ENCODE results near the gene TPSAB1.
"Not testable (repeated sequence)": the region's sequence is repeated elsewhere in the genome, so short reads cannot be mapped to it uniquely, and the experiment has no call there.

The TPSAB1 gene

GRCh38 chr16:1265090-1265630 lies 24.7 kb downstream of the TPSAB1 start:
- DNase-seq (ENCODE audit: low spot score): no peak

- no peak for DNase-seq (ENCODE audit: low spot score)
These were observed 25.3 kb downstream of the TPSAB1 start for GRCh38 chr16:1265826-1266225.

- not testable (repeated sequence) for DNase-seq (ENCODE audit: low spot score)
These were observed 28.9 kb downstream of the TPSAB1 start for GRCh38 chr16:1269418-1269817.

- no peak for DNase-seq (ENCODE audit: low spot score)
These were observed 30.8 kb downstream of the TPSAB1 start for GRCh38 chr16:1271380-1271723.

- DNase-seq (ENCODE audit: low spot score): not testable (repeated sequence)
These were observed 31.4 kb downstream of the TPSAB1 start for GRCh38 chr16:1271724-1272413.

GRCh38 chr16:1272453-1273198 lies 32.1 kb downstream of the TPSAB1 start:
- DNase-seq (ENCODE audit: low spot score): no peak

GRCh38 chr16:1273816-1274215 lies 33.3 kb downstream of the TPSAB1 start:
- DNase-seq (ENCODE audit: low spot score): no peak

GRCh38 chr16:1274767-1275166 lies 34.3 kb downstream of the TPSAB1 start:
- DNase-seq (ENCODE audit: low spot score): no peak

GRCh38 chr16:1275791-1276579 lies 35.5 kb downstream of the TPSAB1 start:
- DNase-seq (ENCODE audit: low spot score): no peak

GRCh38 chr16:1276580-1276878 lies 36.0 kb downstream of the TPSAB1 start:
- DNase-seq (ENCODE audit: low spot score): no peak

GRCh38 chr16:1277151-1277598 lies 36.7 kb downstream of the TPSAB1 start:
- no peak for DNase-seq (ENCODE audit: low spot score)

- no peak for DNase-seq (ENCODE audit: low spot score)
These were observed 37.2 kb downstream of the TPSAB1 start for GRCh38 chr16:1277617-1278282.

GRCh38 chr16:1278477-1278876 lies 38.0 kb downstream of the TPSAB1 start:
- DNase-seq (ENCODE audit: low spot score): no peak

GRCh38 chr16:1279081-1279944 lies 38.8 kb downstream of the TPSAB1 start:
- no peak for DNase-seq (ENCODE audit: low spot score)

GRCh38 chr16:1279945-1280589 lies 39.6 kb downstream of the TPSAB1 start:
- DNase-seq (ENCODE audit: low spot score): no peak

GRCh38 chr16:1280783-1281182 lies 40.3 kb downstream of the TPSAB1 start:
- DNase-seq (ENCODE audit: low spot score): no peak

GRCh38 chr16:1281517-1281916 lies 41.0 kb downstream of the TPSAB1 start:
- DNase-seq (ENCODE audit: low spot score): no peak

- no peak for DNase-seq (ENCODE audit: low spot score)
These were observed 41.9 kb downstream of the TPSAB1 start for GRCh38 chr16:1282324-1282973.

GRCh38 chr16:1283296-1283695 lies 42.8 kb downstream of the TPSAB1 start:
- no peak for DNase-seq (ENCODE audit: low spot score)

- DNase-seq (ENCODE audit: low spot score): no peak
These were observed 43.6 kb downstream of the TPSAB1 start for GRCh38 chr16:1283996-1284616.

Measured in GM03348 (cell line).